ENCODE data around the gene ELP6. TPM values are rescaled to one million over a fixed set of nuclear protein-coding genes. Genes with fewer than 3 reads are reported as not detected.
"Not testable (repeated sequence)": the region's sequence is repeated elsewhere in the genome, so short reads cannot be mapped to it uniquely, and the experiment has no call there.

ELP6 gene
- polyA plus RNA-seq, 1 donor from 2014 or later = 55.0 TPM

DNA sequence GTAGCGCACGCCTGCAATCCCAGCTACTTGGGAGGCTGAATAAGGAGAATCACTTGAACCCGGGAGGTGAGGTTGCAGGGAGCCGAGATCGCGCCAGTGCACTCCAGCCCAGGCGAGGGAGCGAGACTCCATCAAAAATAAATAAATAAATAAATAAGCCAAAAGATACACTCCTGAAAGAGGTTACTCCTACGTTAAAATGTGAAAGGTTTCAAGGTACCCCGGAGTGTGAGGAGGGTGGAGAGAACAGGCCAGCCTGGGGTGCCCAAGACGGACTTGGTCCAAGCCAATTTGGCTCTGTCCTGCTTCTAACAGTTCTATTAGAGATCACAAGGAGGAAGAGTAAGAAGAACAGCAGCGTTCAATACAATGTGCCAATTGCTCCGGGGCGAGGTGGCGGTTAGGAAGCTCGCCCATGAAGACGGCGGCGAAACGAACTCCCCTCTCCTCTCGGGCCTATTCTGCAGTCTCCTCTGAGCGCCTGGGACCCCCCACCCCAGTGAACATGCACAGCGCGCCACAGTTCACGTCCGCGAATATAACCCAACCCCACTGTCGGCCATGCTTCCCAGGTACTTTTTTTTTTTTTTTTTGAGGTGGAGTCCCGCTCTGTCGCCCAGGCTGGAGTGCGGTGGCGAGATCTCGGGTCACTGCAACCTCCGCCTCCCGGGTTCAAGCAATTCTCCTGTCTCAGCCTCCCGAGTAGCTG lies 942 bp downstream of the ELP6 start:
- Histone ChIP-seq H3F3A (ENCODE audit: insufficient read depth, low read length, poor library complexity, severe bottlenecking) (no peaks in the 10 kb centered on the region), H3K9ac (ENCODE audit: low read length) (peak overlapping the region; percentile 80), H3K27ac (ENCODE audit: low read length) (peak overlapping the region; percentile 93), H4K20me1 (ENCODE audit: insufficient read depth) (no peaks in the 10 kb centered on the region), H3K9me3 (ENCODE audit: low read length) (no peaks in the 10 kb centered on the region), H3K36me3 (ENCODE audit: insufficient read depth, low read length) (no peaks in the 10 kb centered on the region), H3K27me3 (ENCODE audit: insufficient read depth, low read depth, low read length) (no peaks in the 10 kb centered on the region), H3K4me3 (ENCODE audit: low read length) (peak overlapping the region; percentile 68), H3K4me2 (ENCODE audit: low read length) (peak overlapping the region; percentile 82), H3K9me2 (ENCODE audit: insufficient read depth, low read length) (no peaks in the 10 kb centered on the region), H3K79me2 (replicated peaks; ENCODE audit: insufficient read depth, low read length) (peaks cover 15% of the 10 kb centered on the region), H2AFZ (ENCODE audit: low read depth, low read length) (peak overlapping the region; percentile 75)
- TF ChIP-seq EP300 (conservative IDR thresholded peaks at IDR 0.05; ENCODE audit: poor library complexity, severe bottlenecking) = no peak
- TF ChIP-seq, protein P1, sequence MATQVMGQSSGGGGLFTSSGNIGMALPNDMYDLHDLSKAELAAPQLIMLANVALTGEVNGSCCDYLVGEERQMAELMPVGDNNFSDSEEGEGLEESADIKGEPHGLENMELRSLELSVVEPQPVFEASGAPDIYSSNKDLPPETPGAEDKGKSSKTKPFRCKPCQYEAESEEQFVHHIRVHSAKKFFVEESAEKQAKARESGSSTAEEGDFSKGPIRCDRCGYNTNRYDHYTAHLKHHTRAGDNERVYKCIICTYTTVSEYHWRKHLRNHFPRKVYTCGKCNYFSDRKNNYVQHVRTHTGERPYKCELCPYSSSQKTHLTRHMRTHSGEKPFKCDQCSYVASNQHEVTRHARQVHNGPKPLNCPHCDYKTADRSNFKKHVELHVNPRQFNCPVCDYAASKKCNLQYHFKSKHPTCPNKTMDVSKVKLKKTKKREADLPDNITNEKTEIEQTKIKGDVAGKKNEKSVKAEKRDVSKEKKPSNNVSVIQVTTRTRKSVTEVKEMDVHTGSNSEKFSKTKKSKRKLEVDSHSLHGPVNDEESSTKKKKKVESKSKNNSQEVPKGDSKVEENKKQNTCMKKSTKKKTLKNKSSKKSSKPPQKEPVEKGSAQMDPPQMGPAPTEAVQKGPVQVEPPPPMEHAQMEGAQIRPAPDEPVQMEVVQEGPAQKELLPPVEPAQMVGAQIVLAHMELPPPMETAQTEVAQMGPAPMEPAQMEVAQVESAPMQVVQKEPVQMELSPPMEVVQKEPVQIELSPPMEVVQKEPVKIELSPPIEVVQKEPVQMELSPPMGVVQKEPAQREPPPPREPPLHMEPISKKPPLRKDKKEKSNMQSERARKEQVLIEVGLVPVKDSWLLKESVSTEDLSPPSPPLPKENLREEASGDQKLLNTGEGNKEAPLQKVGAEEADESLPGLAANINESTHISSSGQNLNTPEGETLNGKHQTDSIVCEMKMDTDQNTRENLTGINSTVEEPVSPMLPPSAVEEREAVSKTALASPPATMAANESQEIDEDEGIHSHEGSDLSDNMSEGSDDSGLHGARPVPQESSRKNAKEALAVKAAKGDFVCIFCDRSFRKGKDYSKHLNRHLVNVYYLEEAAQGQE (IDR thresholded peaks at IDR 0.05; ENCODE audit: borderline replicate concordance) = no peak
- no peak for TF ChIP-seq EZH2 (IDR thresholded peaks at IDR 0.05; ENCODE audit: borderline replicate concordance, insufficient read depth, low read length, poor library complexity, severe bottlenecking)
- no peak for TF ChIP-seq SMC3 (conservative IDR thresholded peaks at IDR 0.05; ENCODE audit: poor library complexity)
- TF ChIP-seq, protein P2, sequence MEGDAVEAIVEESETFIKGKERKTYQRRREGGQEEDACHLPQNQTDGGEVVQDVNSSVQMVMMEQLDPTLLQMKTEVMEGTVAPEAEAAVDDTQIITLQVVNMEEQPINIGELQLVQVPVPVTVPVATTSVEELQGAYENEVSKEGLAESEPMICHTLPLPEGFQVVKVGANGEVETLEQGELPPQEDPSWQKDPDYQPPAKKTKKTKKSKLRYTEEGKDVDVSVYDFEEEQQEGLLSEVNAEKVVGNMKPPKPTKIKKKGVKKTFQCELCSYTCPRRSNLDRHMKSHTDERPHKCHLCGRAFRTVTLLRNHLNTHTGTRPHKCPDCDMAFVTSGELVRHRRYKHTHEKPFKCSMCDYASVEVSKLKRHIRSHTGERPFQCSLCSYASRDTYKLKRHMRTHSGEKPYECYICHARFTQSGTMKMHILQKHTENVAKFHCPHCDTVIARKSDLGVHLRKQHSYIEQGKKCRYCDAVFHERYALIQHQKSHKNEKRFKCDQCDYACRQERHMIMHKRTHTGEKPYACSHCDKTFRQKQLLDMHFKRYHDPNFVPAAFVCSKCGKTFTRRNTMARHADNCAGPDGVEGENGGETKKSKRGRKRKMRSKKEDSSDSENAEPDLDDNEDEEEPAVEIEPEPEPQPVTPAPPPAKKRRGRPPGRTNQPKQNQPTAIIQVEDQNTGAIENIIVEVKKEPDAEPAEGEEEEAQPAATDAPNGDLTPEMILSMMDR (IDR thresholded peaks at IDR 0.05; ENCODE audit: poor library complexity, severe bottlenecking) = no peak
- TF ChIP-seq RAD21 (conservative IDR thresholded peaks at IDR 0.05) = no peak
- TF ChIP-seq POLR2AphosphoS5 (IDR thresholded peaks at IDR 0.05) = no peak
- no peak for TF ChIP-seq MXI1 (conservative IDR thresholded peaks at IDR 0.05; ENCODE audit: poor library complexity, severe bottlenecking)
- TF ChIP-seq TAF1 (IDR thresholded peaks at IDR 0.05; ENCODE audit: low read depth) = no peak

DNA sequence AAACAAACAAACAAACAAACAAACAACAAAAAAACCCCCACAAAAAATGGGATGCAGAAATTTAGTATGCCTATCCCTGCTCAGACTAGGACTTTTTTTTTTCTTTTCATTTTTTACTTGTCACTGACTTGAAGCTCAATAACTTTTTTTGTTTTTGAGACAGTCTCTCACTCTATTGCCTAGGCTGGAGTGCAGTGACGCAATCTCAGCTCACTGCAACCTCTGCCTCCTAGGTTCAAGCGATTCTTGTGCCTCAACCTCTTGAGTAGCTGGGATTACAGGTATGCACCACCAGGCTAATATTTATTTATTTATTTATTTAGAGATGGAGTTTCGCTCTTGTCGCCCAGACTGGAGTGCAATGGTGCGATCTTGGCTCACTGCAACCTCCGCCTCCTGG lies 8.2 kb downstream of the ELP6 start:
- not testable (repeated sequence) for H3K4me2 ChIP-seq (ENCODE audit: low read length); H3K27me3 ChIP-seq (ENCODE audit: insufficient read depth, low read depth, low read length); H2AFZ ChIP-seq (ENCODE audit: low read depth, low read length); H3K36me3 ChIP-seq (ENCODE audit: insufficient read depth, low read length); H3K4me3 ChIP-seq (ENCODE audit: low read length); H4K20me1 ChIP-seq (ENCODE audit: insufficient read depth); H3K9me3 ChIP-seq (ENCODE audit: low read length); H3F3A ChIP-seq (ENCODE audit: insufficient read depth, low read length, poor library complexity, severe bottlenecking); H3K27ac ChIP-seq (ENCODE audit: low read length); H3K9ac ChIP-seq (ENCODE audit: low read length); H3K79me2 ChIP-seq (replicated peaks; ENCODE audit: insufficient read depth, low read length); H3K9me2 ChIP-seq (ENCODE audit: insufficient read depth, low read length)
